Effector CD4-positive, alpha-beta T cell (primary cell): ENCODE results near the gene FANCC.

Experiments used
- DNase-seq: peaks from one replicate; pipeline ENCODE4 v3.0.0-alpha.2; 2020

FANCC gene

GRCh38 chr9:95082401-95083084 is 235.0 kb downstream of the FANCC start:
- no peak for DNase-seq

- DNase-seq = no peak
Observed at GRCh38 chr9:95081998-95082397, 235.5 kb downstream of the FANCC start.

GRCh38 chr9:95080961-95081647 is 236.4 kb downstream of the FANCC start:
- DNase-seq = no peak

GRCh38 chr9:95079461-95079860 is 238.0 kb downstream of the FANCC start:
- DNase-seq = no peak

GRCh38 chr9:95078939-95079338 is 238.6 kb downstream of the FANCC start:
- no peak for DNase-seq

GRCh38 chr9:95078511-95078910 is 239.0 kb downstream of the FANCC start:
- DNase-seq = no peak

GRCh38 chr9:95077766-95078370 is 239.6 kb downstream of the FANCC start:
- DNase-seq = no peak

GRCh38 chr9:95077053-95077765 is 240.3 kb downstream of the FANCC start:
- DNase-seq = no peak

GRCh38 chr9:95076696-95077052 is 240.8 kb downstream of the FANCC start:
- no peak for DNase-seq

- no peak for DNase-seq
Observed at GRCh38 chr9:95075700-95076099, 241.8 kb downstream of the FANCC start.

GRCh38 chr9:95074632-95075031 is 242.9 kb downstream of the FANCC start:
- no peak for DNase-seq

- no peak for DNase-seq
Observed at GRCh38 chr9:95073918-95074317, 243.6 kb downstream of the FANCC start.

- DNase-seq = no peak
Observed at GRCh38 chr9:95073042-95073607, 244.4 kb downstream of the FANCC start.

GRCh38 chr9:95071925-95072324 is 245.6 kb downstream of the FANCC start:
- no peak for DNase-seq

- no peak for DNase-seq
Observed at GRCh38 chr9:95071450-95071849, 246.1 kb downstream of the FANCC start.

- no peak for DNase-seq
Observed at GRCh38 chr9:95070549-95071021, 246.9 kb downstream of the FANCC start.

GRCh38 chr9:95067897-95068296 is 249.6 kb downstream of the FANCC start:
- no peak for DNase-seq

GRCh38 chr9:95067057-95067456 is 250.5 kb downstream of the FANCC start:
- DNase-seq = no peak

GRCh38 chr9:95065224-95065623 is 252.3 kb downstream of the FANCC start:
- no peak for DNase-seq

- no peak for DNase-seq
Observed at GRCh38 chr9:95063300-95063699, 254.2 kb downstream of the FANCC start.

GRCh38 chr9:95062596-95063065 is 254.9 kb downstream of the FANCC start:
- DNase-seq = no peak

GRCh38 chr9:95061916-95062595 is 255.5 kb downstream of the FANCC start:
- DNase-seq = no peak
